HG02642 (cell line): Measurements from ENCODE around the gene RHCE.
"Not testable (repeated sequence)": the region's sequence is repeated elsewhere in the genome, so short reads cannot be mapped to it uniquely, and the experiment has no call there.

ENCODE experiments used
- ATAC-seq: cut with Tn5 transposase; IDR thresholded peaks from one replicate; pipeline ENCODE4 v1.9.1; 2021; ENCODE audit warnings: mild to moderate bottlenecking; ENCODE audit not compliant: unreplicated experiment, poor library complexity

RHCE gene

GRCh38 chr1:25356441-25356840, 64.2 kb downstream of the RHCE start:
- ATAC-seq, result no peak

GRCh38 chr1:25355841-25356395, 64.7 kb downstream of the RHCE start:
- ATAC-seq, result no peak

GRCh38 chr1:25349606-25350005, 71.0 kb downstream of the RHCE start:
- no peak for ATAC-seq

GRCh38 chr1:25347556-25347955, 73.1 kb downstream of the RHCE start:
- ATAC-seq, result no peak

GRCh38 chr1:25343872-25344271, 76.8 kb downstream of the RHCE start:
- no peak for ATAC-seq

- ATAC-seq, result no peak
These were observed 77.8 kb downstream of the RHCE start for GRCh38 chr1:25342846-25343245.

- no peak for ATAC-seq
These were observed 78.9 kb downstream of the RHCE start for GRCh38 chr1:25341746-25342145.

- ATAC-seq, result no peak
These were observed 81.6 kb downstream of the RHCE start for GRCh38 chr1:25338986-25339385.

GRCh38 chr1:25338188-25338981, 82.2 kb downstream of the RHCE start, which contains the start of gene TMEM50A:
TSS of gene TMEM50A (plus strand) at chr1:25338334. CDS start at chr1:25340487, 2,153 bp downstream.
- ATAC-seq, result peak; percentile 77

GRCh38 chr1:25337483-25338187, 83.0 kb downstream of the RHCE start:
- peak; percentile 40 for ATAC-seq

GRCh38 chr1:25336922-25337354, 83.7 kb downstream of the RHCE start:
- not testable (repeated sequence) for ATAC-seq

- ATAC-seq, result not testable (repeated sequence)
These were observed 90.7 kb downstream of the RHCE start for GRCh38 chr1:25329950-25330349.

- not testable (repeated sequence) for ATAC-seq
These were observed 91.3 kb downstream of the RHCE start for GRCh38 chr1:25329336-25329735.

GRCh38 chr1:25328791-25329185, 91.8 kb downstream of the RHCE start:
- not testable (repeated sequence) for ATAC-seq

- not testable (repeated sequence) for ATAC-seq
These were observed 92.5 kb downstream of the RHCE start for GRCh38 chr1:25327864-25328790.

GRCh38 chr1:25324407-25324806, 96.2 kb downstream of the RHCE start:
- ATAC-seq, result not testable (repeated sequence)

- ATAC-seq, result not testable (repeated sequence)
These were observed 98.5 kb downstream of the RHCE start for GRCh38 chr1:25322127-25322526.

GRCh38 chr1:25320314-25320938, 100.2 kb downstream of the RHCE start:
- ATAC-seq, result not testable (repeated sequence)

- ATAC-seq, result not testable (repeated sequence)
These were observed 107.7 kb downstream of the RHCE start for GRCh38 chr1:25312806-25313470.
